ENCODE results near the gene PSMD3.
"Not testable (repeated sequence)": the region's sequence is repeated elsewhere in the genome, so short reads cannot be mapped to it uniquely, and the experiment has no call there.

PSMD3 gene

GRCh38 chr17:39980351-39981206 lies at the start of gene PSMD3:
TSS of gene PSMD3 (plus strand) at chr17:39980807. CDS start at chr17:39980971, 164 bp downstream.
- peak; percentile 98 for DNase-seq

DNA sequence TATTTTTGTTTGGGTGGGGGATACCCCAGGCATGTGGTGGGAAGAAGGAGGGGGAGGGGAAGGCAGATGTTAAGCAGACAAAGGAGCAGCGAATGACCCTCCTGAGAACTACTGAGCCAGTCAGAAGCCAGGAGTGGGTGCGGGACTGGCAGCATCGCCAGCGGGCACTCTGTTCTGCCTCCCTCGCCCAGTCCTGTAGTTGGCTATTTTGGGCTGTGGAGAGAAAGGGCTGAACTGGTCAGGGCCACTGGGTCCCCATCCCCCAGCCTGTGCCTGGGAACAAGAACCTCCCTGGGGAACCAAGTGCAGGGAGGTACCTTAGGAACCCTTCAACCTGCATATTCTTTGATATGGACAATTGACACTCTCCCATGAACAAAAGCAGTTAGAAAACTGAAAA lies 46.7 kb upstream of the PSMD3 start:
- no peak for DNase-seq

DNA sequence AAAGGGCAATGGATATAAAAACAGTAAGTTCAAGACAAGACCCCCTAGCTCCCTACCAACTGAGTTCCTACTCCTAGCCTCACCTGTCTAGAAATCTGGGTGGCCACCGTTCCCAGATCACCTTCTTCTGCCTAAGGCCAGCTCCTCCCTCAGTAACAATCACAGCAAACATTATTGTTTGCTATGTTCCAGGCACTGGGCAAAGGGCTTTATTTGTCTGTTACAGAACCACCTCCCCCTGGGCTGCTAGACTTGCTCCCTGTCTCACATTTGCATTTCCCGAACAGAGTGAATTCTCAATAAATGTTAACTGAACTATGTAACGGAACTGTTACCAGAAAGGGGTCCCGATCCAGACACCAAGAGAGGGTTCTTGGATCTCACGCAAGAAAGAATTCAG lies 46.3 kb upstream of the PSMD3 start:
- DNase-seq: no peak

GRCh38 chr17:39935909-39936308 lies 44.7 kb upstream of the PSMD3 start:
- no peak for DNase-seq

GRCh38 chr17:39937447-39937846 lies 43.2 kb upstream of the PSMD3 start:
- no peak for DNase-seq

- no peak for DNase-seq
Measured at GRCh38 chr17:39938140-39938869, 42.3 kb upstream of the PSMD3 start.

GRCh38 chr17:39939106-39939505 lies 41.5 kb upstream of the PSMD3 start:
- no peak for DNase-seq

DNA sequence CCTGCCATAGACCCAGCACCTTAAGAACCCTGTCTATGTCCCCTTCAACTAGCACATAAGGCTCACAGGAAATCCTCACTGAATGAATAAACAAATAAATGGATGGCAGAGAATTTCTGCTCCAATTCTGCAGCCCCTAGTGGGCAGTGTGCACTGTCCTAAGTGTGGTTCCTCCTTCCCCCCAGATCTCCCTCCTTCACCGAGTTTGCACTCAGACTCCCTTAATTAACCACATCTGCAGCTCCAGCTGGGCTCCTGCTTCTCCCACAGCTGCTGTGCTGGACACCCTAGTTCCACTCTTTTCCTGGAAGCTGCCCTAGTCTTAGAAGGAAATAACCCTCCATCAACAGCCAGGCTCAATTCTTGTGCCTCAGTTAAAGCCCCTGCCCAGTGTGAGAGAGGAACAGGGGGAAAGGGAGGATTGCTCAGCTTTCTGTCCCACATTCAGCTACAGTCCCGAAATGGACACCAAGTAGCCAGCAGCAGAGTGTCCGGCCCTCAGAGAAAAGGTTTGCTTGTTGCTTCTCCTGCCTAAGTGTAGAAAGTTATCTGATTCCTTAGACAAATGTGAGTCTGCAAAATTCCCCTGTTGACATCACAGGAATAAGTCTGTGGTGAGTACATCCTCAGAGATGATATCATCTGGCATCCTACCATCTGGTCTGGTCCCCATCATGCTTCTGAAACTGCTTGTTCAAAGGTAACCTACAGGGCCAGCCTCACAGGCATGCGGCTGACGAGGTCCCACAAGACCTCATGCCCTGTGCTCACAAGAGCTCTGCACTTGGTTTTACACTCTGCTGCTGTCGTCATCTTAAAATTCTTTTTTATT lies 40.8 kb upstream of the PSMD3 start:
- no peak for DNase-seq

DNA sequence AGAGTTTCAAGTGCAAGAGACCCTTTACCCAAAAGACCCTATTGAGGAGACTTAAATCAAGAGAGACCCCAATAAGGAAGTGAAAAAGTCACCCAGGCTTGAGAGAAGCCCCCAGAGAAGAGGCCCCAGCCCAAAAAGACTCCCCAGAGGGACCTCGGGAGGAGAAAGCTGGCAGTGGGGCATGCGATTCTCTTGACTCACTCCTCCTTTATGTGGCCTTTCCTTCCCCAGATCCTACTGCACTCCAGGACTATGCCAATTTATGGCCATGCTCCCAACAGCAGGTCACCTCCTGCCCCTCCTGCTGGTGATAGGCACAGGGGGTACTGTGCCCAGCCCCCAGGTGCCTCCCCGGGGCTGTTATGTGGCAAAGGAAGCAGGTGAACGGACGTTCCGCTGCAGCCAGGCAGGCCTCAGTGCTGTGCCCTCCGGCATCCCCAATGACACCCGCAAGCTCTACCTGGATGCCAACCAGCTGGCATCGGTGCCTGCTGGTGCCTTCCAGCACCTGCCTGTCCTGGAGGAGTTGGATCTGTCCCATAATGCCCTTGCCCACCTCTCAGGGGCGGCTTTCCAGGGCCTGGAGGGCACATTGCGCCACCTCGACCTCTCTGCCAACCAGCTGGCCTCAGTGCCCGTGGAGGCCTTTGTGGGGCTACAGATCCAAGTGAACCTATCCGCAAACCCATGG lies 36.8 kb upstream of the PSMD3 start:
- DNase-seq: no peak

- no peak for DNase-seq
Measured at GRCh38 chr17:39944393-39944711, 36.3 kb upstream of the PSMD3 start.

GRCh38 chr17:39946551-39947330 lies 33.9 kb upstream of the PSMD3 start:
- DNase-seq: no peak

- not testable (repeated sequence) for DNase-seq
Measured at GRCh38 chr17:39948489-39948828, 32.1 kb upstream of the PSMD3 start.

DNA sequence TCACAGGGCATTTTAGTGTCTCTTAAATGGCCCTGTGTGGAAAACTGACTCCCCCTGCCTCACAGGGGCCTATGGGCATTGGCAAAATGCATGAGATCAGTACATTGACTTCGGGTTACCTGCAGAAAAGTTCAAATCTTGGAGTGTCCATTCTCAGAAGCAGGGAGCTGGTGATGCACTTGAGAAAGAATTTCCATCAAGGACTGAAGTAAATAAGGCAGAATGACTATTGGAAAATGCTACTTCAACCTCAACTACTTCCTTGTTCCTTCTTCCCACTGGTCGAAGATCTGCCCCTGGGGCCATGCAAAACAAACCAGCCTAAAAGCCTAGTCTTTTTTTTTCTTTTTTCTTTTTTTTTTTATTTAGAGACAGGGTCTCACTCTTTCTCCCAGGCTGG lies 31.6 kb upstream of the PSMD3 start:
- no peak for DNase-seq

- no peak for DNase-seq
Measured at GRCh38 chr17:39950871-39951348, 29.7 kb upstream of the PSMD3 start.

DNA sequence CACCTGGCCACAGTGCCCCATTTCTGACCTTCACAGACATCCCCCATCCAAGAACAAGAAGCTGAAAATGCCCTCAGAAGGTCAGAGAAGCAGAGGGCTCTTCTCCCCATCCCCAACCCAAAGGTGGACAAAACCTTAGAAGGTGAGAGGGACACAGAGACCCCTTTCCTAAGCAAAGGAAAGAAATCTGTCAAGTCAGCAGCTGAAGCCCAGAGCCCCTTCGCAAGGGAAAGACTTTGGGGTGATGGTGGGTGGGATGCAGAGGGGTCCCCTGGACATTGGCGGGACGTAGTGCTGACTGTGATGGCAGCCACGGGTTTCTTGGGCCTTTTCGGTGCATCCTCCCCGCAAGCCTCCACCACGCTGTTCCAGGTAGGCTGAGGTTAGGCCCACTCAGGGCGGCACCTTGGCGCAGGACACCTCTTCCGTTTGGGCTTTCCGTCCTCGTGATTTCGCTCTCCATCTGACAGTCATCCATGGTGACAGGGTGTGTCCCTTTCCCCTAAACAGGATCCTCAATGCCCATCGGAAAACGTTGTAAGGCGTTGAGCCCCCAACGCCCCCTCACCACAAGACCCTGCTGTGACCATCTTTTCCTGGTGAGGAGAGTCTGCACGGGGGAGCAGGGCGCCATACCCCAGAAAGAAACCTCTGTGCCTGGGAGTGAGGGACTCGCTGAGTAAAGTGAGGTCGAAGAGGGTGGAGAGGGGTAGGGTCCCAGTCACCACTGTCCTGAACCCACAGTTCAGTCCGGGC lies 28.5 kb upstream of the PSMD3 start:
- DNase-seq: no peak

- DNase-seq: peak; percentile 99
Measured at GRCh38 chr17:39952680-39953470, 27.7 kb upstream of the PSMD3 start.

GRCh38 chr17:39953471-39953888 lies 27.1 kb upstream of the PSMD3 start:
- DNase-seq: no peak

GRCh38 chr17:39954876-39955275 lies 25.7 kb upstream of the PSMD3 start:
- DNase-seq: no peak

GRCh38 chr17:39955726-39956225 lies 24.8 kb upstream of the PSMD3 start:
- DNase-seq: no peak

DNA sequence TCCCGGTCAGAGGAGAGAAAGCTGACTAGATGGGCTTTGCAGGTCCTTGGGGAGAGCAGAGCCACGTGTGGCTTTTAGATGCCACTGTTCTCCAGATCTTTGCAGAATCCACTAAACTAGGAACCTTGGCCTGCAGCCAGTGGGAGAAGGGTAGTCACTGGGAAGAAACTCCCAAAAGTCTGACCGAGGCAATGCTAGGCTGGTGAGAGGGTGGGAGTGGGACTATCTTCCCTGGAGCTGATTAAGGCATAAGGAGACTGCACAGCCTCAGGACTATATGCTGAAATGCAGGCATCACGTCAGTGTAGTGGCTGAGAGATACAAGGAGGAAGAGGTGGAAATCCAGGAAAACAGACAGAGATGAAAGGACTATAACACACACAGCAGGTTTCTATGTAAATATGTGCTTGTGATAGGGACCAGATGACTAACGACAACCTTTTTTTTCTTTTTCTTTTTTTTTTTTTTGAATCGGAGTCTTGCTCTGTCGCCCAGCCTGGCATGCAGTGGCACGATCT lies 20.0 kb upstream of the PSMD3 start:
- no peak for DNase-seq

Data from NCI-H510A (cell line).